ENCODE results near the gene KRTAP17-1.
"Not testable (repeated sequence)": the region's sequence is repeated elsewhere in the genome, so short reads cannot be mapped to it uniquely, and the experiment has no call there.

The KRTAP17-1 gene

DNA sequence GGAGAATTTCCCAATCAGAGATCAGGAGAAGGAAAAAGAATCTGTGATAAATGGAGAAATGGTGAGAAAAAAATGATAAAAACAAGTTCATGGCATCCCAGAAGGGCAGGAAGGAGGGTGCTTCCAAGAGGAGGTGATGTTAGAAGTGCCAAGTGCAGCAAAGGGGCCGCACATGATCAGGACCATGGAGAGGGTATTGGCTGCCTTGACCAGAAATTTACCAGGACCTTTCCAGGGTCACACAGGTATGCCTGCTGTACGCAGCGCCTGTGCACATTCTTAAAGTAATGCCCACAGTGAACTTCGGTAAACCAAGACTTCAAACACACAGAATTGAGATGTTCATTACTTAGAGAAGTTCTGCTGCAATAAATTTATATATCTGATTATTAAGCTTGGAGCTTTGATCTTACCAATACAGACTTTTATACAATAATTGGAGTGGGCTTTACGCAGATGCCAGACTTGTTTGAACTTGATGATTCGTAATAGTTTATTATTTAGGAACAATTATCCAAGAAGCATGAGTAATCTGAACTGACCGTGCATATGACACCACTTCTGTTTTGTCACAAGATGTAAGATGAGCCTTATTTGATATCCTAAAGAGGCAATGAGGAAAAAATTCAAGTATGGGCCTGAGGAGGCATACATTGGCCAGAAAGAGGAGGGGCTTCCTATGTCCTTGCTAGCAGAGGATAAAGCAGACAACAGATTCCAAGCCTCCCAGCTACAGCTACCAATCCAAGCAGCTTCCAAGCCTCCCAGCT, 37.3 kb upstream of the KRTAP17-1 start:
- CTCF ChIA-PET, result interaction anchor here (0.6 to 1.4 kb wide), 5 partner anchors 21 to 402 kb away, joined by 3 to 6 read pairs (median 3); no protein-coding TSS in a partner anchor
- Histone ChIP-seq H3K36me3 (ENCODE audit: control insufficient read depth in 2 of 2, insufficient read depth in 1 of 2, low read length in 2 of 2) (no peaks in the 10 kb centered on the region), H3K4me1 (ENCODE audit: control insufficient read depth, insufficient read depth, low read length) (no peaks in the 10 kb centered on the region), H3K9me3 (ENCODE audit: control insufficient read depth, insufficient read depth, low read depth, low read length) (peaks cover 6% of the 10 kb centered on the region), H3K27ac (ENCODE audit: extremely low read depth, low read depth, low read length) (no peak overlapping the region), H3K4me3 (ENCODE audit: low read depth, low read length) (no peak overlapping the region)
- TF ChIP-seq GFI1B (tag by site-specific recombination; IDR thresholded peaks at IDR 0.05) (no peak), REST (tag by site-specific recombination; IDR thresholded peaks at IDR 0.05) (peak; percentile 95), PRDM1 (tag by site-specific recombination; IDR thresholded peaks at IDR 0.05) (no peak), ZNF629 (tag by site-specific recombination; IDR thresholded peaks at IDR 0.05) (peak; percentile 41; the same call in 1 of the 2 replicates), ZNF311 (tag by site-specific recombination; IDR thresholded peaks at IDR 0.05; ENCODE audit: borderline replicate concordance) (no peak), ZNF335 (tag by site-specific recombination; conservative IDR thresholded peaks at IDR 0.05) (0 out of 2 replicates have a peak, but pooled peaks have one; percentile 22), ZNF112 (tag by site-specific recombination; IDR thresholded peaks at IDR 0.05) (no peak), MZF1 (tag by site-specific recombination; IDR thresholded peaks at IDR 0.05; ENCODE audit: borderline replicate concordance) (no peak), ZNF366 (tag by site-specific recombination; conservative IDR thresholded peaks at IDR 0.05) (0 out of 2 replicates have a peak, but pooled peaks have one; percentile 19), ZNF747 (tag by site-specific recombination; IDR thresholded peaks at IDR 0.05) (no peak), ZNF670 (tag by site-specific recombination; IDR thresholded peaks at IDR 0.05; ENCODE audit: low read depth) (no peak), ZNF133 (tag by site-specific recombination; IDR thresholded peaks at IDR 0.05) (no peak), HOXA7 (CRISPR knock-in tag; IDR thresholded peaks at IDR 0.05; ENCODE audit: borderline replicate concordance) (no peak), SALL2 (tag by site-specific recombination; IDR thresholded peaks at IDR 0.05; ENCODE audit: borderline replicate concordance) (no peak)
- POLR2A ChIA-PET, result no interaction called here

- Histone ChIP-seq H3K9me3 (ENCODE audit: control insufficient read depth, insufficient read depth, low read depth, low read length) (peaks cover 2% of the 10 kb centered on the region), H3K4me1 (ENCODE audit: control insufficient read depth, insufficient read depth, low read length) (no peaks in the 10 kb centered on the region), H3K4me3 (ENCODE audit: low read depth, low read length) (no peak overlapping the region), H3K36me3 (ENCODE audit: control insufficient read depth in 2 of 2, insufficient read depth in 1 of 2, low read length in 2 of 2) (no peaks in the 10 kb centered on the region), H3K27ac (ENCODE audit: extremely low read depth, low read depth, low read length) (no peak overlapping the region)
- TF ChIP-seq, protein P1, sequence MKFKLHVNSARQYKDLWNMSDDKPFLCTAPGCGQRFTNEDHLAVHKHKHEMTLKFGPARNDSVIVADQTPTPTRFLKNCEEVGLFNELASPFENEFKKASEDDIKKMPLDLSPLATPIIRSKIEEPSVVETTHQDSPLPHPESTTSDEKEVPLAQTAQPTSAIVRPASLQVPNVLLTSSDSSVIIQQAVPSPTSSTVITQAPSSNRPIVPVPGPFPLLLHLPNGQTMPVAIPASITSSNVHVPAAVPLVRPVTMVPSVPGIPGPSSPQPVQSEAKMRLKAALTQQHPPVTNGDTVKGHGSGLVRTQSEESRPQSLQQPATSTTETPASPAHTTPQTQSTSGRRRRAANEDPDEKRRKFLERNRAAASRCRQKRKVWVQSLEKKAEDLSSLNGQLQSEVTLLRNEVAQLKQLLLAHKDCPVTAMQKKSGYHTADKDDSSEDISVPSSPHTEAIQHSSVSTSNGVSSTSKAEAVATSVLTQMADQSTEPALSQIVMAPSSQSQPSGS (tag by site-specific recombination; IDR thresholded peaks at IDR 0.05; ENCODE audit: low read depth), result 0 out of 2 replicates have a peak, but pooled peaks have one; percentile 40
- TF ChIP-seq ZFP69B (tag by site-specific recombination; IDR thresholded peaks at IDR 0.05), result no peak
- TF ChIP-seq MZF1 (tag by site-specific recombination; IDR thresholded peaks at IDR 0.05; ENCODE audit: borderline replicate concordance), result no peak
- CTCF ChIA-PET, result interaction anchor here (0.5 to 1.2 kb wide), 3 partner anchors 17 to 67 kb away, joined by 3 read pairs; no protein-coding TSS in a partner anchor
- POLR2A ChIA-PET, result no interaction called here
Measured at GRCh38 chr17:41351177-41351576, 35.7 kb upstream of the KRTAP17-1 start.

- H3K9me3 ChIP-seq (ENCODE audit: control insufficient read depth, insufficient read depth, low read depth, low read length); H3K4me3 ChIP-seq (ENCODE audit: low read depth, low read length); H3K4me1 ChIP-seq (ENCODE audit: control insufficient read depth, insufficient read depth, low read length); H3K36me3 ChIP-seq (ENCODE audit: control insufficient read depth in 2 of 2, insufficient read depth in 1 of 2, low read length in 2 of 2); H3K27ac ChIP-seq (ENCODE audit: extremely low read depth, low read depth, low read length): not testable (repeated sequence)
- ChIA-PET CTCF (interaction anchor here (0.6 to 1.8 kb wide), 3 partner anchors 67 to 315 kb away, joined by 3 to 5 read pairs (median 3); no protein-coding TSS in a partner anchor), POLR2A (interaction anchor here (0.7 kb wide), 1 partner anchor 20 kb away, joined by 6 read pairs; no protein-coding TSS in a partner anchor)
Measured at GRCh38 chr17:41350381-41350878, 34.9 kb upstream of the KRTAP17-1 start, which contains the start of gene KRT33A. TSS of gene KRT33A (minus strand) at chr17:41350828. CDS start at chr17:41350767, 61 bp downstream.

Measured in HEK293 (cell line).